Panc1 (cell line): Measurements from ENCODE around the gene MAPK14. TPM values are rescaled to one million over a fixed set of nuclear protein-coding genes. Genes with fewer than 3 reads are reported as not detected.
A peak's percentile ranks its signal among the peaks of the same experiment; 100 is the strongest.

Experiments used
- ATAC-seq: fragments of 200-7000 bp; cut with Tn5 transposase; 2 replicates; pipeline ENCODE4 v1.9.1; 2020; ENCODE audit warnings: mild to moderate bottlenecking, moderate library complexity
- BruUV-seq: library from RNA; stranded (reverse); fragments of 400-500 nt; replicated peaks from 2 replicates; lab custom pipeline; 2021; lab: Mats Ljungman, UMichigan
- CTCF ChIA-PET: fragments of 300-600 bp; sonication (Branson Sonifier 250); formaldehyde crosslinking; loops from one replicate; lab custom pipeline; 2022; ENCODE audit warnings: antibody characterized with exemption; lab: Charles Lee
- POLR2A ChIA-PET: fragments of 300-600 bp; sonication (Branson Sonifier 250); formaldehyde crosslinking; loops from one replicate; lab custom pipeline; 2022; ENCODE audit warnings: antibody characterized with exemption; lab: Charles Lee
- DNase-seq: peaks from one replicate; pipeline ENCODE4 v3.0.0-alpha.2; 2010; ENCODE audit warnings: low read depth, low spot score
- H3K27ac ChIP-seq: 2 replicates; pipeline ENCODE4 v1.5.1; 2011; ENCODE audit warnings: mild to moderate bottlenecking, low read length, inconsistent platforms
- H3K27me3 ChIP-seq: fragments of 200-500 bp; sonication (Bioruptor generic); 2 replicates; pipeline ENCODE4 v1.6.0; 2014; ENCODE audit warnings: low read length, inconsistent platforms; ENCODE audit not compliant: control insufficient read depth, insufficient read depth
- H3K36me3 ChIP-seq: fragments of 200-500 bp; sonication (Bioruptor generic); 2 replicates; pipeline ENCODE4 v1.5.1; 2014; ENCODE audit warnings: inconsistent platforms, mild to moderate bottlenecking, low read length, moderate library complexity; ENCODE audit not compliant: control insufficient read depth, insufficient read depth
- H3K4me1 ChIP-seq: 2 replicates; pipeline ENCODE4 v1.5.1; 2011; ENCODE audit warnings: inconsistent platforms, mild to moderate bottlenecking, low read length, moderate library complexity; ENCODE audit not compliant: control insufficient read depth, insufficient read depth
- H3K4me3 ChIP-seq, 2 experiments: 2 replicates each; pipeline ENCODE4 v1.5.1; 2011 to 2012; ENCODE audit warnings: low read depth in 2 of 2, low read length in 2 of 2, mild to moderate bottlenecking in 2 of 2, inconsistent platforms in 1 of 2, moderate library complexity in 1 of 2
- H3K9me3 ChIP-seq: fragments of 200-500 bp; sonication (Bioruptor generic); 2 replicates; pipeline ENCODE4 v1.5.1; 2014; ENCODE audit warnings: low read depth, mild to moderate bottlenecking, inconsistent platforms, low read length, moderate library complexity; ENCODE audit not compliant: control insufficient read depth, insufficient read depth
- CTCF ChIP-seq: fragments of 450-650 bp; IDR thresholded peaks from 2 replicates; pipeline ENCODE4 v1.5.1; 2017; ENCODE audit warnings: mild to moderate bottlenecking
- POLR2AphosphoS5 ChIP-seq: IDR thresholded peaks from 2 replicates; pipeline ENCODE4 v1.6.1; 2012; ENCODE audit warnings: mild to moderate bottlenecking, low read depth, low read length, moderate library complexity
- REST ChIP-seq, 2 experiments: IDR thresholded peaks; 2 replicates each; pipeline ENCODE4 v1.6.1; 2011 to 2012; ENCODE audit warnings: low read depth in 2 of 2, control low read depth in 1 of 2, low read length in 1 of 2, mild to moderate bottlenecking in 1 of 2, moderate library complexity in 1 of 2; ENCODE audit not compliant: insufficient read depth in 1 of 2
- SIN3A ChIP-seq: IDR thresholded peaks from 2 replicates; pipeline ENCODE4 v1.6.1; 2012; ENCODE audit warnings: low read depth, mild to moderate bottlenecking, low read length, moderate library complexity, borderline replicate concordance; ENCODE audit not compliant: insufficient read depth
- TCF7L2 ChIP-seq: IDR thresholded peaks from 2 replicates; pipeline ENCODE4 v1.6.1; 2011; ENCODE audit warnings: mild to moderate bottlenecking, low read depth, low read length, inconsistent platforms
- in situ Hi-C: cut with HindIII; loops from 2 replicates; pipeline ENCODE4 v1.10.0; 2016; ENCODE audit warnings: low sequenced_read_pairs, low pct_unique_long_range_greater_than_20kb
- intact Hi-C: fragments of 100-400 bp; cut with micrococcal nuclease; formaldehyde crosslinking; loops from one replicate; pipeline ENCODE4 v1.10.0; 2022; ENCODE audit not compliant: unreplicated experiment
- total RNA-seq: library from RNA; stranded (reverse); gene quantifications from one replicate; pipeline ENCODE4 v1.2.1, GENCODE V29; 2021; ENCODE audit not compliant: unreplicated experiment

MAPK14 gene
- total RNA-seq, 1 experiment from 2014 or later, result 42.3 TPM

GRCh38 chr6:36075656-36076055 is 48.0 kb downstream of the MAPK14 start:
- H3K27me3 ChIP-seq, result no peaks in the 10 kb centered on the region
- BruUV-seq, result no TSS peak
- TF ChIP-seq CTCF (peak; percentile 67), REST (IDR thresholded peaks at IDR 0.05; ENCODE audit: insufficient read depth in 1 of 2, low read depth in 2 of 2, low read length in 1 of 2) (no peak)
- CTCF ChIA-PET, result no interaction called here
- H3K4me1 ChIP-seq, result no peaks in the 10 kb centered on the region
- intact Hi-C loops (no loop called here), in situ Hi-C loops (no loop called here)
- H3K9me3 ChIP-seq, result no peaks in the 10 kb centered on the region
- POLR2A ChIA-PET, result no interaction called here
- no peak overlapping the region for H3K27ac ChIP-seq
- ATAC-seq (no peak), DNase-seq (no peak)
- H3K4me3 ChIP-seq, result no peak overlapping the region
- peaks cover 2% of the 10 kb centered on the region; the same call in 1 of the 2 replicates for H3K36me3 ChIP-seq

- Histone ChIP-seq H3K4me3 (no peak overlapping the region), H3K4me1 (no peaks in the 10 kb centered on the region), H3K27me3 (no peaks in the 10 kb centered on the region), H3K36me3 (peaks cover 2% of the 10 kb centered on the region; the same call in 1 of the 2 replicates), H3K9me3 (0 out of 2 replicates have a peak, but pooled peaks cover 4% of the 10 kb centered on the region), H3K27ac (no peak overlapping the region)
- DNase-seq (no peak), ATAC-seq (no peak)
- in situ Hi-C loops (no loop called here), intact Hi-C loops (no loop called here)
- POLR2A ChIA-PET, result interaction anchor here (1.1 kb wide), 1 partner anchor 107 kb away, joined by 3 read pairs; no protein-coding TSS in a partner anchor
- CTCF ChIA-PET, result no interaction called here
- no TSS peak for BruUV-seq
- TF ChIP-seq POLR2AphosphoS5 (no peak), CTCF (no peak), SIN3A (no peak), REST (IDR thresholded peaks at IDR 0.05; ENCODE audit: insufficient read depth in 1 of 2, low read depth in 2 of 2, low read length in 1 of 2) (no peak), TCF7L2 (no peak)
These were observed 48.8 kb downstream of the MAPK14 start for GRCh38 chr6:36076178-36077063.
